ENCODE data around the gene CLASRP.

Gene CLASRP

DNA sequence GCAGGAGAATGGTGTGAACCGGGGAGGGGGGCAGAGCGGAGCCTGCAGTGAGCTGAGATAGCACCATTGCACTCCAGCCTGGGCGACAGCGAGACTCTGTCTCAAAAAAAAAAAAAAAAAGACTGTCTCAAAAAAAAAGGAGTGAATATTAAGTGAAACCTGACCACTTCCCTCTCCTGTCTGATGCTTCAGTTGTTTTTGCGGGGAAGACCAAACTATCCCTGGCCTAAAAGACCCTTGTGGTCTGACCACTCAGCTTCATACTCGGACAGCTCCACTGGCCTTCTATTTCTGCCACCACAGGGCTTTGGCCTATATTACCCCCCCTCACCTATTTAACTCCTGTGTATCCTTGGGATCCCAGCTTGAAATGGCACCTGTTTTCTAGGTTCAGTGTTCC is 2.3 kb downstream of the CLASRP start:
- TF ChIP-seq GATA3 (IDR thresholded peaks at IDR 0.05; ENCODE audit: low read depth, low read length) (no peak), GATA2 (IDR thresholded peaks at IDR 0.05; ENCODE audit: low read depth, low read length) (no peak)

DNA sequence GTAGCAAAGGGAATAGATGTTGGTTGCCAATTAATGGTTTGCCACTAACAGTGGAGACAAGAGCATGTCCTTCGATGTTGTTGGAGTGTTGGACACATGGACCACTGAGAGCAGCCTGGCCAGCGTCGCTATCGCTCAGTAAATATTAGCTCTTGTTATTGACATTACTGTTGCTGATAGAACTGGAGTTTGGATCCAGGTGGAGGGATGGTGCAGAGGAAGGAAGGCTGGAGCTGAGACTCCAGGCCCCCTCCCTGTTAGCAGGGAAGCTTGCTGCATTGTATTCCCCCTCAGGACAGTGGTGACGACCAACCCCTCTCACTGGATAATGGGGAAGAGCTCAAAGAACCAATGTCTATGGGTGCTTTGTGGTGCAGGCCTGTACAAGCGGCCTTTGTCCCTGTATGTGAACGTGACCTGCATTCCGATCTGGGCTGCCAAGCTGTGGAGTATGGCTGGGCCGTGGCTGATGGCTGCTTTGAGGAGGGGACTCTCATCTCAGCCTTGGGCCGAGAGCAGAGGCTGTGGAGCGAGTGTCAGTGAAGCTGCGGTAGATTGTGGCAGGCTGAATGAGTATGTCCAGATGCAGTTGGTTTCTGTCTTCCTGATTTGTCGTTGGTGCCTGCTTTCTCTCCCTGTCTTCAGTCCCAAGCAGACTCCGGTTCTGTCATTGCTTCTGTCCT is 7.0 kb downstream of the CLASRP start:
- TF ChIP-seq GATA2 (IDR thresholded peaks at IDR 0.05; ENCODE audit: low read depth, low read length) (no peak), GATA3 (IDR thresholded peaks at IDR 0.05; ENCODE audit: low read depth, low read length) (no peak)

DNA sequence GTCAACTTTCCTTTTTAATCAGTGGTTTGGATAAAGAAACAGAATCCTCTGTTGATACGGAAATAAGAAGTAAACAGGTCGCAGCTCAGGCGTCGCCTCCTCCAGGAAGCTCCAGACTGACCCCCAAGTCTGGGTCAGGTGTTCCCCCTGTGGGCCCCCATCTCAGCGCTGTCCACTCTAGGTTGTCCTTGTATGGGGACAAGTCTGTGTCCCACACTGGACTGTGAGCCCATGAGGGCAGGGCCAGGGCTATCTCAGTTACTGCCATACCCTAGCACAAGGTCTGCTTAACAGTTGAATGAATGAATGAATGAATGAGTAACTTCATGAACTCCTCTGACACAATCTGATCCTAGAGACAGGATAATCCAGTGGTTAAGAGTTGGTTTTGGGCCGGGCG is 7.5 kb downstream of the CLASRP start:
- TF ChIP-seq GATA2 (IDR thresholded peaks at IDR 0.05; ENCODE audit: low read depth, low read length) = no peak
- no peak for TF ChIP-seq GATA3 (IDR thresholded peaks at IDR 0.05; ENCODE audit: low read depth, low read length)

DNA sequence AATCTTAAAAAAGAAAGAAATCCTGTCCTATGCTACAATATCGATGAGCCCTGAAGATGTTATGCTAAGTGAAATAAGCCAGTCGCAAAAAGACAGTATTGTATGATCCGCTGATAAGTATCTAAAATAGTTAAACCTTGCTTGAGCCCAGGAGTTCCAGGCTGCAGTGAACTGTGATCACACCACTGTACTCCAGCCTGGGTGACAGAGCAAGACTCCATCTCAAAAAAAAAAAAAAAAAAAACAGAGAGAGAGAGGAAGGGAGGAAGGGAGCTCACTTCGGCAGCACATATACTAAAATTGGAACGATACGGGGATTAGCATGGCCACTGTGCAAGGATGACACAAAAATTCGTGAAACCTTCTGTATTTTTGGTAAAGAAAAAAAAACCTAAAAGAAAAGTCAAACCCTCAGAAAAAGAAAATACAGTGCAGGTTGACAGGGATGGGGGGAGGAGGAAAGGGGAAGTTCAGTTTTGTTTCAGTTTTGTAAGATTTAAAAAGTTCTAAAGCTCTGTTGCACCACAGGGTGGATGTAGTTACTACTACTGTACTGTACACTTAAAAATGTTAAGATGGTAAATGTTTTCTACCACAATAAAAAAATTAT is 8.4 kb downstream of the CLASRP start:
- no peak for TF ChIP-seq GATA2 (IDR thresholded peaks at IDR 0.05; ENCODE audit: low read depth, low read length)
- TF ChIP-seq GATA3 (IDR thresholded peaks at IDR 0.05; ENCODE audit: low read depth, low read length) = no peak

- TF ChIP-seq GATA2 (IDR thresholded peaks at IDR 0.05; ENCODE audit: low read depth, low read length) (no peak), GATA3 (IDR thresholded peaks at IDR 0.05; ENCODE audit: low read depth, low read length) (no peak)
Measured at GRCh38 chr19:45049073-45049736, 10.4 kb downstream of the CLASRP start.

- TF ChIP-seq GATA3 (IDR thresholded peaks at IDR 0.05; ENCODE audit: low read depth, low read length) (no peak), GATA2 (IDR thresholded peaks at IDR 0.05; ENCODE audit: low read depth, low read length) (no peak)
Measured at GRCh38 chr19:45050036-45050435, 11.2 kb downstream of the CLASRP start.

DNA sequence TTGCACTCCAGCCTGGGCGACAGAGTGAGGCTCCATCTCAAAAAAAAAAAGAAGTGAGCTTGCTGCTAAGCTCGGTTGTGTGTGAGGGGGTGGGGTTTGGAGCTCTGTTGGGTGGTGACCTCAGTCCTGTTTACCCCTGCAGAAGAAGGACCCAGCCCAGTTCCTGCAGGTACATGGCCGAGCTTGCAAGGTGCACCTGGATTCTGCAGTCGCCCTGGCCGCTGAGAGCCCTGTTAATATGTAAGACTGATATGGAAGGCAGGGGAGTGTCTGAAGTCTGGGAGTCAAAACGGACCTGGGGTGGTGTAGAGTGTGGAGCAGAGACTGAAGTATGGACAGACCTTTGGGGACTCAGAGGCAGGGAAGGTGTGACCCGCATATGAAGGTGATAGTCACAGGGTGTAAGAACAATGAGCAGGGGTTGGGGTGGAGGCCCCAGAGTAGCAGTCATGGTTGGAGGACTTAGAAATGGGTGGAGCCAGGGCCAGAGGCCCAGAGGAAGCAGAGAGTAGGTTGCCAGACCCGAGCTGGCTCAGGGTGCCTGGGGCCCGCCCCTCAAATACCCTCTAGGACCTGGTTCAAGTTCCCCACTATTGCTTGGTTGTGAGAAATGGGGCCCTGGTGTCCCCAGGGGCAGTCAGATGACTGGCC is 13.2 kb downstream of the CLASRP start:
- no peak for TF ChIP-seq GATA3 (IDR thresholded peaks at IDR 0.05; ENCODE audit: low read depth, low read length)
- no peak for TF ChIP-seq GATA2 (IDR thresholded peaks at IDR 0.05; ENCODE audit: low read depth, low read length)

DNA sequence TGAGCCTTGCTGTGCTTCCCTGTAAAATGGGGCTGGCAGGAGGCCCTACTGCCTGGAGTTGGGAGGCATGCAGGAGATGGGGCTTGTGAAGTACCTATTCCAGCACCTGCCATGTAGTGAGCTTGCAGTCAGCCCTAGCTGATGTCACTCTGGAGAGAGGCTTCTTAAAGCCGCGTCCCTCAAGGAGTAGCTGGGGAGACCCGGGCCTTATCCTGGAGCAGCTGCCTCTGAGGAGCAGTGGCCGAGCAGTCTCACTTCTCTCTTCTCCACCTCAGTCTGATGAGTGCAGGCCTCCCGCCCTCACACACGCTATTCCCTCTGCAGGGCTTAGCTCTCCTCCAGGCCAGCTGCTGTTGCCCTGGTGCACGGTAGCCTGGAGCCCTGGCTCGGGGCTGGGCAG is 18.0 kb downstream of the CLASRP start:
- no peak for TF ChIP-seq GATA3 (IDR thresholded peaks at IDR 0.05; ENCODE audit: low read depth, low read length)
- TF ChIP-seq GATA2 (IDR thresholded peaks at IDR 0.05; ENCODE audit: low read depth, low read length) = no peak

- TF ChIP-seq GATA2 (IDR thresholded peaks at IDR 0.05; ENCODE audit: low read depth, low read length) = no peak
- TF ChIP-seq GATA3 (IDR thresholded peaks at IDR 0.05; ENCODE audit: low read depth, low read length) = no peak
Measured at GRCh38 chr19:45057444-45057843, 18.6 kb downstream of the CLASRP start.

DNA sequence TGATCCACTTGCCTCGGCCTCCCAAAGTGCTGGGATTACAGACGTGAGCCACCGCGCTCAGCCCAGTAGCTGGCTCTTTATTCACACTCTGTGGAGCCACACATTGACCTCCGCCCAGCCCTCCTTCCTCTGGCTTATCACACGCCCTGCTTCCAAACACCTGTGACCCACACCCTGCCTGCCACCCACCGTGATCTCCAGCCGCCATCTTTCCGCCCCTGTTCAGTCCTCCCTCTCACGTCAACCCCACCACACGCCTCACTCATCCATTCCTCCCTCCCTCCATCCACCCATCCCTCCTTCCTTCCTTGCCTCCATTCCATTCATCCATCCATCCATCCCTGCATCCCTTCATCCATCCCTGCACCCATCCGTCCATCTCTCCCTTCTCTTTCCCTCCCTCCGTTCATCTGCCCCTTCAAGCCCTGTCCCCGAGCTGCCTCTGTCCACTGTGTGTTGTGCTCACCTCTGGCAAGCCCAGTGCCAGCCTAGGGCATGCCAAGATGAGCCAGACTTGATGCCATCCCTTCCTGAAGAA is 19.8 kb downstream of the CLASRP start:
- TF ChIP-seq GATA3 (IDR thresholded peaks at IDR 0.05; ENCODE audit: low read depth, low read length) (no peak), GATA2 (IDR thresholded peaks at IDR 0.05; ENCODE audit: low read depth, low read length) (no peak)

- no peak for TF ChIP-seq GATA3 (IDR thresholded peaks at IDR 0.05; ENCODE audit: low read depth, low read length)
- no peak for TF ChIP-seq GATA2 (IDR thresholded peaks at IDR 0.05; ENCODE audit: low read depth, low read length)
Measured at GRCh38 chr19:45059258-45059965, 20.6 kb downstream of the CLASRP start.

DNA sequence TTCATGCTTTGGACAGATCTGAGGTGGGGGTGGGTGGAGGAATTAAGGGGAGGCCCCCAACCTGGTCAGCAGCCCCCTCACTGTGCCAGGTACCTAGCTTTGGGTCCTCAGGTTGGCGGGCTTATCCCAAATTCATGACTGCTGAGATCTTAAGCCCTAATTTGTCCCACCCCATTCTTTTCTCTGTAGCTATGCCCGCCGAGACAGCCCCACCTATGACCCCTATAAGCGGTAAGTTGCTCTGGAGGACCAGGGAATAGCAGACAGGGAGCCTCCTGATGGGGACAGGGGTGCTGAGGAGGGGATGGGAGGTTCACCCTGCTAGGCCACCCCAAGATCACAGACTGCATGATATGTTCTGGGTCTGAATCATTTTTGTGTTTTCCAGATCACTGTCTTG is 23.1 kb downstream of the CLASRP start:
- TF ChIP-seq GATA2 (IDR thresholded peaks at IDR 0.05; ENCODE audit: low read depth, low read length) (no peak), GATA3 (IDR thresholded peaks at IDR 0.05; ENCODE audit: low read depth, low read length) (no peak)

- no peak for TF ChIP-seq GATA3 (IDR thresholded peaks at IDR 0.05; ENCODE audit: low read depth, low read length)
- no peak for TF ChIP-seq GATA2 (IDR thresholded peaks at IDR 0.05; ENCODE audit: low read depth, low read length)
Measured at GRCh38 chr19:45063851-45064801, 25.3 kb downstream of the CLASRP start.

Data from SH-SY5Y (cell line).